ENCODE measurements around the gene TRIM9.

- TF ChIP-seq, protein P1, sequence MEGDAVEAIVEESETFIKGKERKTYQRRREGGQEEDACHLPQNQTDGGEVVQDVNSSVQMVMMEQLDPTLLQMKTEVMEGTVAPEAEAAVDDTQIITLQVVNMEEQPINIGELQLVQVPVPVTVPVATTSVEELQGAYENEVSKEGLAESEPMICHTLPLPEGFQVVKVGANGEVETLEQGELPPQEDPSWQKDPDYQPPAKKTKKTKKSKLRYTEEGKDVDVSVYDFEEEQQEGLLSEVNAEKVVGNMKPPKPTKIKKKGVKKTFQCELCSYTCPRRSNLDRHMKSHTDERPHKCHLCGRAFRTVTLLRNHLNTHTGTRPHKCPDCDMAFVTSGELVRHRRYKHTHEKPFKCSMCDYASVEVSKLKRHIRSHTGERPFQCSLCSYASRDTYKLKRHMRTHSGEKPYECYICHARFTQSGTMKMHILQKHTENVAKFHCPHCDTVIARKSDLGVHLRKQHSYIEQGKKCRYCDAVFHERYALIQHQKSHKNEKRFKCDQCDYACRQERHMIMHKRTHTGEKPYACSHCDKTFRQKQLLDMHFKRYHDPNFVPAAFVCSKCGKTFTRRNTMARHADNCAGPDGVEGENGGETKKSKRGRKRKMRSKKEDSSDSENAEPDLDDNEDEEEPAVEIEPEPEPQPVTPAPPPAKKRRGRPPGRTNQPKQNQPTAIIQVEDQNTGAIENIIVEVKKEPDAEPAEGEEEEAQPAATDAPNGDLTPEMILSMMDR (IDR thresholded peaks at IDR 0.05), result no peak
- no peak for TF ChIP-seq POLR2A (IDR thresholded peaks at IDR 0.05)
Measured at GRCh38 chr14:51022769-51023168, 72.1 kb downstream of the TRIM9 start.
